ENCODE data around the gene APAF1. TPM values are rescaled to one million over a fixed set of nuclear protein-coding genes. Genes with fewer than 3 reads are reported as not detected.

The APAF1 gene
- total and polyA plus RNA-seq, 2 of the 13 experiments (the other 11 are each of a cell fraction or from before 2014, with no cell fraction given): 6.0 to 13.0 TPM

GRCh38 chr12:98754095-98754494, 109.0 kb downstream of the APAF1 start (continued):
- TF ChIP-seq ATF3 (CRISPR knock-in tag; IDR thresholded peaks at IDR 0.05): peak; percentile 77
- peak; percentile 61; the same call in 1 of the 2 replicates for TF ChIP-seq ZNF691 (CRISPR knock-in tag; IDR thresholded peaks at IDR 0.05; ENCODE audit: borderline replicate concordance, low read depth)
- TF ChIP-seq ZKSCAN1 (IDR thresholded peaks at IDR 0.05; ENCODE audit: low read length): no peak
- TF ChIP-seq MIXL1 (CRISPR knock-in tag; IDR thresholded peaks at IDR 0.05): 0 out of 2 replicates have a peak, but pooled peaks have one; percentile 44
- no peak for TF ChIP-seq ZNF772 (CRISPR knock-in tag; IDR thresholded peaks at IDR 0.05)
- TF ChIP-seq ZNF777 (CRISPR knock-in tag; IDR thresholded peaks at IDR 0.05): no peak
- no peak for TF ChIP-seq HNRNPL (IDR thresholded peaks at IDR 0.05; ENCODE audit: low read depth, low read length)
- no peak for TF ChIP-seq FOXA1 (IDR thresholded peaks at IDR 0.05)
- no peak for TF ChIP-seq FOXA1 (CRISPR knock-in tag; IDR thresholded peaks at IDR 0.05)
- peak; percentile 78; the same call in 1 of the 2 replicates for TF ChIP-seq HNF1B (CRISPR knock-in tag; IDR thresholded peaks at IDR 0.05)
- TF ChIP-seq JUN (CRISPR knock-in tag; IDR thresholded peaks at IDR 0.05): 0 out of 2 replicates have a peak, but pooled peaks have one; percentile 52
- TF ChIP-seq MNT (IDR thresholded peaks at IDR 0.05): no peak
- no peak for TF ChIP-seq NFKBIZ (CRISPR knock-in tag; IDR thresholded peaks at IDR 0.05)
- no peak for TF ChIP-seq ZNF18 (CRISPR knock-in tag; IDR thresholded peaks at IDR 0.05; ENCODE audit: insufficient replicate concordance)
- no peak for TF ChIP-seq ZNF232 (CRISPR knock-in tag; IDR thresholded peaks at IDR 0.05; ENCODE audit: borderline replicate concordance)
- TF ChIP-seq ZNF24 (IDR thresholded peaks at IDR 0.05): no peak
- no peak for TF ChIP-seq ZHX1 (CRISPR knock-in tag; IDR thresholded peaks at IDR 0.05; ENCODE audit: low read depth)
- no peak for TF ChIP-seq ZNF576 (CRISPR knock-in tag; IDR thresholded peaks at IDR 0.05)
- TF ChIP-seq FOSL1 (CRISPR knock-in tag; IDR thresholded peaks at IDR 0.05; ENCODE audit: borderline replicate concordance): peak; percentile 72; the same call in 1 of the 2 replicates
- TF ChIP-seq ZSCAN12 (CRISPR knock-in tag; IDR thresholded peaks at IDR 0.05): no peak
